GM12874 (cell line): ENCODE measurements around the gene AHNAK.

Experiments used
- TF ChIP-seq, protein P1 (sequence below): IDR thresholded peaks from 2 replicates; pipeline ENCODE4 v1.5.1; 2011; ENCODE audit warnings: low read depth, mild to moderate bottlenecking, control low read depth, low read length, moderate library complexity; ENCODE audit not compliant: insufficient read depth

The AHNAK gene

DNA sequence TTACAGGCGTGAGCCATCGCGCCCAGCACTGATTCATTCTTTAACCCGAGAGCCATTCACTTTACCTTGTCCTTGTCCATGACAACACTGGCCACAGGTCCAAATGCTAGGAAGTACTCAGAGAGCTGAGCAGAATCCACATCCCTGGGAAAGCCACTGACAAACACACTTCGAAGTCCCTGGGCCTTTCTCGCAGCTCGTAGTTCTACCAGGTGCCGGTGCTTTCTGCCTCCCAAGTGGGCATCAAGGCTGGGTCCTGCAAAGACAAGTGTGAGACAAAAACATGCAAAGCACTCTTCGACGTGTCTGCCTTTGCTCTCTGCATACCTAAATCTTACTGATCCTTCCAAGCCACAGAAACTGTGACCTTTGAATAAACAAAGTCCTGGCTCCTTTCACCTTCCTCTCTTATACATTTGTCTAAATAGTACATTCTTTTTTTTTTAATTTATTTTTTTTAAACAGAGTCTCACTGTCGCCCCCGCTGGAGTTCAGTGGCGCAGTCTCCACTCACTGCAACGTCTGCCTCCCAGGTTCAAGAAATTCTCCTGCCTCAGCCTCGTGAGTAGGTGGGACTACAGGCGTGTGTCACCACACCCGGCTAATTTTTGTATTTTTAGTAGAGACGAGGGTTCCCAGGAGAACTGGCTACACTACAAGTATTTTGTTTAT lies 42.5 kb upstream of the AHNAK start:
- TF ChIP-seq, protein P1, sequence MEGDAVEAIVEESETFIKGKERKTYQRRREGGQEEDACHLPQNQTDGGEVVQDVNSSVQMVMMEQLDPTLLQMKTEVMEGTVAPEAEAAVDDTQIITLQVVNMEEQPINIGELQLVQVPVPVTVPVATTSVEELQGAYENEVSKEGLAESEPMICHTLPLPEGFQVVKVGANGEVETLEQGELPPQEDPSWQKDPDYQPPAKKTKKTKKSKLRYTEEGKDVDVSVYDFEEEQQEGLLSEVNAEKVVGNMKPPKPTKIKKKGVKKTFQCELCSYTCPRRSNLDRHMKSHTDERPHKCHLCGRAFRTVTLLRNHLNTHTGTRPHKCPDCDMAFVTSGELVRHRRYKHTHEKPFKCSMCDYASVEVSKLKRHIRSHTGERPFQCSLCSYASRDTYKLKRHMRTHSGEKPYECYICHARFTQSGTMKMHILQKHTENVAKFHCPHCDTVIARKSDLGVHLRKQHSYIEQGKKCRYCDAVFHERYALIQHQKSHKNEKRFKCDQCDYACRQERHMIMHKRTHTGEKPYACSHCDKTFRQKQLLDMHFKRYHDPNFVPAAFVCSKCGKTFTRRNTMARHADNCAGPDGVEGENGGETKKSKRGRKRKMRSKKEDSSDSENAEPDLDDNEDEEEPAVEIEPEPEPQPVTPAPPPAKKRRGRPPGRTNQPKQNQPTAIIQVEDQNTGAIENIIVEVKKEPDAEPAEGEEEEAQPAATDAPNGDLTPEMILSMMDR: peak; percentile 22; the same call in 1 of the 2 replicates

DNA sequence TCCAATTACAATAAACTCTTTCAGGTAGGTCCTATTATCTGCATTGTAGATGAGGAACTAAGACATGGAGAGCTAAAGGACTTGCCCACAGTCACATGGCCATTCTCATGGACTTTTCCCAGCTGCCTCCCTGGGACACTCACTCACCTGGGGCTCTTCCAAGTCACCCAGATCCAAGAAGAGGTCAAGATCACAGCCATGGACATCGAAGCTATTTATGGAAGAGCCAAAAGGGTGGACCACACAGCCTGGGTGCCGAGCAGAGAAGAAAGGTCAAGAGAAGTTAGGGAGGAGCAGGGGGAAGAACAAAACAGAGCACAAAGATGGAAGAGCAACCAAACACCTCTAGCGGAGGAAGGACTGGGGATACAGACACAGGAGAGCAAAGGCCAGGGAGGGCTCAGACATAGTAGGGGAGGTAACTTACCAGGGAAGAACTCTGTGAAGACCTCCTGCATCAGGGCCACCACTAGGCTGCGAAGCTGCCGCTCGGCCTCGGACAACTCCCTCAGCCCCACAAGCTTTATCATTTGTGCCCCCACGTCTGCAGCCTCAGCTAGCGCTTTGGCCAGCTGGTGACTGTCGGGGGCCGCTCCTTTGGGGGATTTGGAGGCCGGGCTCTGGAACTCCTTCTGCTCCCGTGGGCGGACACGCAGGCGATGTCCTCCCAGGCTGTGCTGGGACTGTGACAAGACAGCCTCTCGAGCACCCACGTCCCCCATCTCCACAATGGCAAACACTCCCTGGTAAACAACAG lies 34.5 kb upstream of the AHNAK start:
- TF ChIP-seq, protein P1: no peak

DNA sequence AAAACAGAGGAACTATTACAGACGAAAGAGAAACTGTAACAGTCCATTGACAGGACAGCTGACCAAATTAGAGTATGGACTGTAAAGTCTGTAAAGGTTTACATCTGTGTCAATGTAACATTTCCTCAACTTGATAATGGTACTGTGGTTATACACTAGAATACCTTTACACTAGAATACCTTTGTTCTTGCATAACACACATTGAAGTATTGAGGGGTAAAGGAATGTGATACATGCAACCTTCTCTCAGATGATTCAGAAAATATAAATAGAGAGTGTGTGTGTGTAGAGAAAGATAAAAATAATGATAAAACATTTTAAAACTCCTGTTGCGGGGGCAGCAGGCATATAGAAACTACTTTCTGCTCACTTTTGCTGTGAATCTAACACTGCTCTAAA lies 32.6 kb upstream of the AHNAK start:
- TF ChIP-seq, protein P1: no peak

DNA sequence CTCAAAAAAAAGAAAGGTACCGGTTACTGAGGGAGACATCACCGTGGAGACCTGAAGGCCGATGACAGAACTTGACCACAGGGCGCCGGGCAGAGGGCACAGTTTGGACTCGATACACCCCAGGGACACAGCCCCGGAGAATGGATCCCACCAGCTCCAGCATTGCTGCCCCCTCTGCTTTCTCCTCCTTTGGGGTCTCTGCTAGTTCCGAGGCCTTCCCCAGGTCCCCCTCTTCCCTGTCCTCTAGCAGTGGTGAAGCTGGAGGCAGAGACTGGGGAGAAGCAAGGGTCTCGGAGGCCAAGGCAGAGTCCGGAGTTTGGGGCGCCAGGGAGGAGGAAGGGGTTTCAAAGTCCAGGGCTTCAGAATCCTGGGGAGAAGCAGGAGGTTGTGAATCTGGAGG lies 31.9 kb upstream of the AHNAK start:
- TF ChIP-seq, protein P1: no peak

DNA sequence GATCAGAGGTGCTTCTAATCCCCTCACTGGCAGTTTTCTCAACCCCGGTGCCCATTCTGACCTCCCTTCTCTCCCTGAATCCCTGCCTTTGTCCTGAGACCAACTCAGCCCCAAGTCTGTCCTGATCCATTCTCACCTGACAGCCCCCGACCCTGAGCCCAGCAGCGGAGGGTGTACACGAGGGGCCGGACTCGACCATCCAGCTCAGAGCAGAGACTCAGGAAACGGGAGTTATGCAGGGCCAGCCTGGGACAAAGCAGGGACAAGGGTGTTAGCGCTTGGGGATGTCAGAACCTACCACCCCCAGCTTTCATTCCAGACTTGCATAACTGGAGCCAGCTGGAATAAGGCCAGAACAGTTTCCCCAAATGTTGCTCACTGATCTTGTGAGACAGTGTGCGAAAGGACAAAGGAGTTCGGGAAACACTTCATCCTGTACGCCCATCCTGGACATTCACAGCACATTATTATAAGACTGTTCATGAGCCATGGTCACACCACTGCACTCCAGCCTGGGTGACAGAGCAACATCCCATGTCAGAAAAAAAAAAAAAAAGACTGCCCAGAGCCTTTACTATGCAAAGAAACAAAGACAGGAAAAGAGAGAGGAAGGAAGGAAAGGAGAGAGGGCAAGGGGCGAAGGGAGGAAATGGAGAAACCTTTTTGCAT lies 30.6 kb upstream of the AHNAK start:
- TF ChIP-seq, protein P1: no peak

DNA sequence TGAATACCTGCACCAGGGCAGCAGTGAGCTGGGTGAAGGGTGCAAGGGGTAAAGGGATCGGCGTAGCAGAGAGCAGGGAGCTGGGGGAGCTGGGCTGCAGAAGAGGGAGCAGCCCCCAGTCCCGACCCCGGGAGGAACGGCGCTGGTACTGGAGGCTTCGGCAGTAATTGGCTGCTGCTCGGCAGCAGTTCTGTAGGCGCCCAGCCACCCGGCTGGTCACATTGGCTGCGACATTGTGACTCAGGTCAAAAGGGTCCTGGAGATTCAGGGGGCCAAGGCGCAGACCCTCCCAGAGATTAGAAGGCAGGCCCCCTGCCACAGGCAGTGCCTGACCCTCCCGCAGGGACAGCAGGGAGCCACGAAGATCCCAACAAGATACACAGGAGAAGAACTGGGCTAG lies 29.2 kb upstream of the AHNAK start:
- TF ChIP-seq, protein P1: no peak

DNA sequence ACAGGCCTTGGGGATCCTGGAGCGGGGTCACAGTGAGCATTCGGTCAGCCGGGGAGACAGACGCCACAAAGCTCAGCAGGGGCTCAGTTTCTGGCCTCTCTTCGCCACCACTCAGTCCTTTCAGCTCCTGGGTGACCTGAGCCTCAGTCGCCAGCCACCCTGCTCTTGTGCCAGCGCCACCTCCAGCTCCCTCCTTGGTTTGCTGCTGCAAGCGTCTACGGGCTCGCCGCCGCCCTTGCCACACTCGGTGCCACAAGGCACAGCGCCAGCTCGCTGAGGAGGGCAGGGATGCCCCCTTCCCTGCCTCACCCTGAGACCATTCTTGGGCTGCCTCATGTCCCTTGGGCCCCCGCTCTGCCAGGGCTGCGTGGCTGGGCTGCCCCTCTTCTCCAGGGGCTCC lies 28.6 kb upstream of the AHNAK start:
- TF ChIP-seq, protein P1: no peak
